Activated CD8-positive, alpha-beta memory T cell treated with anti-CD3 and anti-CD28 coated beads for 24 hours (primary cell): ENCODE data around the gene STAT6.

Experiments
- DNase-seq: peaks from one replicate; pipeline ENCODE4 v3.0.0-alpha.2; 2020

The STAT6 gene

GRCh38 chr12:57111031-57111734 is at the start of gene STAT6:
Gene STAT6, minus strand, starts transcription at chr12:57111362. Its CDS starts 3,084 bp downstream, at chr12:57108278.
- peak; percentile 90 for DNase-seq

GRCh38 chr12:57160741-57161140 is 49.6 kb upstream of the STAT6 start:
- no peak for DNase-seq

GRCh38 chr12:57160040-57160439 is 48.9 kb upstream of the STAT6 start:
- DNase-seq = no peak

- DNase-seq = no peak
Observed at GRCh38 chr12:57159311-57159710, 48.1 kb upstream of the STAT6 start.

- no peak for DNase-seq
Observed at GRCh38 chr12:57158665-57159064, 47.5 kb upstream of the STAT6 start.

GRCh38 chr12:57158186-57158585 is 47.0 kb upstream of the STAT6 start:
- no peak for DNase-seq

GRCh38 chr12:57157588-57158173 is 46.5 kb upstream of the STAT6 start:
- DNase-seq = no peak

- no peak for DNase-seq
Observed at GRCh38 chr12:57156701-57157403, 45.7 kb upstream of the STAT6 start.

GRCh38 chr12:57154804-57155434 is 43.8 kb upstream of the STAT6 start:
- no peak for DNase-seq

GRCh38 chr12:57154076-57154475 is 42.9 kb upstream of the STAT6 start:
- no peak for DNase-seq

- no peak for DNase-seq
Observed at GRCh38 chr12:57153415-57153997, 42.3 kb upstream of the STAT6 start.

GRCh38 chr12:57152639-57153038 is 41.5 kb upstream of the STAT6 start:
- DNase-seq = no peak

- DNase-seq = no peak
Observed at GRCh38 chr12:57151741-57152630, 40.8 kb upstream of the STAT6 start.

- DNase-seq = no peak
Observed at GRCh38 chr12:57150400-57151000, 39.3 kb upstream of the STAT6 start.

- DNase-seq = no peak
Observed at GRCh38 chr12:57149245-57149900, 38.2 kb upstream of the STAT6 start.

- no peak for DNase-seq
Observed at GRCh38 chr12:57148469-57149244, 37.5 kb upstream of the STAT6 start.

- DNase-seq = no peak
Observed at GRCh38 chr12:57146961-57147944, 36.1 kb upstream of the STAT6 start, which contains the start of gene LRP1-AS. Gene LRP1-AS, minus strand, starts transcription at chr12:57147619.

GRCh38 chr12:57146092-57146491 is 34.9 kb upstream of the STAT6 start:
- no peak for DNase-seq

- DNase-seq = no peak
Observed at GRCh38 chr12:57145460-57146059, 34.4 kb upstream of the STAT6 start.
